Smooth muscle cell of the brain vasculature (primary cell): ENCODE results near the gene IWS1.
"Not testable (repeated sequence)": the region's sequence is repeated elsewhere in the genome, so short reads cannot be mapped to it uniquely, and the experiment has no call there.

Experiments used
- DNase-seq: peaks from one replicate; pipeline ENCODE4 v3.0.0-alpha.2; 2012; ENCODE audit warnings: low read depth, low spot score

Gene IWS1

GRCh38 chr2:127526132-127527000 lies at the start of gene IWS1:
TSS of gene IWS1 (minus strand) at chr2:127526489. CDS start at chr2:127526208, 281 bp downstream.
- peak; percentile 96 for DNase-seq

GRCh38 chr2:127575941-127576432 lies 49.7 kb upstream of the IWS1 start:
- DNase-seq: no peak

DNA sequence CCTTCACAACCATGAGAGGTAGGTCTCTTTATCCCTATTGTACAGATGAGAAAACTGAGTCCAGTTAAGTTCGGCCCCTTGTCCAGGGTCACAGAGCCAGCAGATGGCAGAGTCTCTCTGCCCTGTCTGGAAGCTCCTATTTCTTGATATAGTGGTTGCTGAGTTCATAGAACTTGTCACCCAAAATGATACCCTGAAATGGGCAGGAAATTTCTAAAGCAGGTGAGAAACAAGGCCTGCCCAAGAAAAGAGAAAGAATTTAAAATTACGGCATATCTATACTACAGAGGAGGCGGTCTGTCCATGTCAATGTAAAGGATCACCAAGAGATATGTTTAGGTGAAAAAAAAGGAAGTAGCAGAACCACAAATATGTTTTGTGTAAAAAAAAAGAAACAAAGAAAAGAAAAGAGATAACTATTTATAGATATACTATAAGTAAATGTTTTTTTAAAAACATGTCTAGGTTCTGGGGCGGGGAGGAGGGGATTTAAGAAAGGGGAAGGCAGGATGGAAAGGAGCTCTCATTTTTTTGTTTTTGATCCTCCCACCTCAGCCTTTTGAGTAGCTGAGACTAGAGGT lies 49.0 kb upstream of the IWS1 start:
- no peak for DNase-seq

GRCh38 chr2:127574656-127575055 lies 48.4 kb upstream of the IWS1 start:
- DNase-seq: no peak

DNA sequence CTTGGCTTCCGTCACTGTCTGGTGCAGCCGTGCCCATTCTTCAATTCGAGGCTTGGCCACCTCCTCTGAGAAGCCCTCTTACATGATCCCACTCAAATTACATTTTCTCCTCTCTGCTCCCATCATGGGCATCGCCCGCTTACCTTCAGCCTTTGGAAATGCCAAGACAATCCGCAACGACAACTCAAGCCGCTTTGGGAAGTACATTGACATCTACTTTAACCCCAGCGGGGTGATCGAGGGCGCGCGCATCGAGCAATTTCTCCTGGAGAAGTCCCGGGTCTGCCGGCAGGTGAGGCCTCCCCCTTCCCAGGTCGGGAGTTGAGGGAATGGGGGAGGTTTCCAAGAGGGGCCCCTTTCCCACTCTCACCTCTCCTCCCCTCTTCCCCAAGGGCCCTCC lies 47.5 kb upstream of the IWS1 start:
- no peak for DNase-seq

DNA sequence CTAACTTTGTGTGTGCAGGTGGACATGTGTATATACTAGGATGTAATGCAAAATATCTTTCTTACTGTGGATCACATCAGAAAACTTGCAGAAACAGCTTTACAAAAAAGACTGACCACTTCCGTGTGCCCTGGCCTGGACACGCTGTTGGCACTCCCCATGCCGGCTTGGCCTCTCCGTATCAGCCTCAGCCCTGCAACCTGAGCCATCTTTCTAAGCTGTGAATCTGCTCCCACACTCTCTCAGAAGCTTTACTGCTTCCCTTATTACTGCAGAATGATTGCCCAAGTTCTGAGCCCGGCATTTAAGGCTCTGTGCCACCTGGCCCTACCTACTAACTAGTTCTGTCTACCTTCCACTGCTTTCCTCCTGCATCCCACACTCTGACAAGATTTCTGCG lies 47.0 kb upstream of the IWS1 start:
- DNase-seq: no peak

- DNase-seq: no peak
Observed at GRCh38 chr2:127572841-127573240, 46.6 kb upstream of the IWS1 start.

DNA sequence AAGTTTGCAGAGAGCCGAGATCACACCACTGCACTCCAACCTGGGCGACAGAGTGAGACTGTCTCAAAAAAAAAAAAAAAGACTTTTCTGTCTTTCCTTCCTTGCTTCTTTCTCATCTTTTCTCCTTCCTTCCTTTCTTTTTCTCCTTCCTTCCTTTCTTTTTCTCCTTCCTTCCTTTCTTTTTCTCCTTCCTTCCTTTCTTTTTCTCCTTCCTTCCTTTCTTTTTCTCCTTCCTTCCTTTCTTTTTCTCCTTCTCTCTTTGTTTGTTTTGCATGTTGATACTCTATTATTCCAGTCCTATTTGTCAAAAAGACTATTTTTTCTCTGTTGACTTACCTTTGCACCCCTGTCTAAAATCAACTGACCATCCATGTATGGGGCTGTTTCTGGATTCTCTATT lies 46.1 kb upstream of the IWS1 start:
- not testable (repeated sequence) for DNase-seq

DNA sequence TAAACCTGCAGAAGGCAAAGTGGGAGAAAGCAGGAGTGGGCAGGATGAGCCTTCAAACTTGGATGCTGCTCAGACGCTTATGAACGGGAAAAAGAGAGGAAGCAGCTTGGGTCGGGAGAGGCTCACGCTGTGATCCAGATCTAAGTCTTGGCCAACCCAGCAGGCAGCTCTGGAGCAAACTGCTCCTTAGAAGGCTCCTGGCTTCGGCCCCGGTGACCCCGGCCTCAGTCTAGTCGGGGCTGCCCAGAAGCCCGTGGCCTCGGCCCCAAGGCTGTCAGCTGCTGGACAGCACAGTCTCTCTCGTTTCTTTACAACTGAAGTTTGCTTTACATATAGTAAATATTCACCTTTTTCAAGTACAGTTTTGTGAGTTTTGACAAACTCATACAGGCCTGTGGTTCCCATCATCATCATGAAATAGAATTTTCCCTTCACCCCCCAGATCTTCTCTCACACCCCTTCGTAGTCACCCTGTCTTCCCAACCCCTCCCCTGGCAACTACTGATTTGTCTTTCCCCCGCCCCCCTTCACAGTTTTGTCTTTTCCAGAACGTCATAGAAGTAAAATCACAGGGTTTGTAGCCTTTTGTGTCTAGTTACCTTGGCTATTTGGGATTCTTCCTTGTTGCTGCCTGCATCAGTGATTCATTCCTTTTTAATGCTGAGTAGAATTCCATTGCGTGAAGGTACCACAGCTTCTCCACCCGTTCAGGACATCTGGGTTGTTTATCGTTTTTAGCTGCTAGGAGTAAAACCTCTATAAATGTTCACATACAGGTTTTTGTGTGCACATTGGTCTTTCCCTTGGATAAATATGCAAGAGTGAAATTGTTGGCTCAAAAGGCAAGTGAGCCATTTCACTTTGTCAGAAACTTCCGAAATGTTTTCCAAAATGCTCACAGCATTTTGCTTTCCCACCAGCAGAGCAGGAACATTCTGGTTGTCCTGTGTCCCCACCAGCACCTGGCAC lies 44.3 kb upstream of the IWS1 start:
- no peak for DNase-seq

DNA sequence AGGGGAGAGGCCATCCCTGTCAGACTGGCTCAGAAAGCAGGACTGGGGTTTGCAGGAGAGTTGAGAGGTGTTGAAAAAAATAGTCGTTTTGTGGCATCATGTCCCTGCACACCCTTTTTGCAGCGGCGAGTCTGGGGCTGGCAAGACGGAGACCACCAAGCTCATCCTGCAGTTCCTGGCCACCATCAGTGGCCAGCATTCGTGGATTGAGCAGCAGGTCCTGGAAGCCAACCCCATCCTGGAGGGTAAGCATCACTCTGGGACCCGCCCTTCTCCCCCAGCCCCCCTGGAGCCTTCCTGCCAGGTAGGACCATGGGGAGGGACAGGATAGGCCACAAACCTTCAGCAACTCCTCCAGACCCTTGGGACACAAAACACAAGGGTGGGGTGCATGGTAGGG lies 43.4 kb upstream of the IWS1 start:
- DNase-seq: no peak

DNA sequence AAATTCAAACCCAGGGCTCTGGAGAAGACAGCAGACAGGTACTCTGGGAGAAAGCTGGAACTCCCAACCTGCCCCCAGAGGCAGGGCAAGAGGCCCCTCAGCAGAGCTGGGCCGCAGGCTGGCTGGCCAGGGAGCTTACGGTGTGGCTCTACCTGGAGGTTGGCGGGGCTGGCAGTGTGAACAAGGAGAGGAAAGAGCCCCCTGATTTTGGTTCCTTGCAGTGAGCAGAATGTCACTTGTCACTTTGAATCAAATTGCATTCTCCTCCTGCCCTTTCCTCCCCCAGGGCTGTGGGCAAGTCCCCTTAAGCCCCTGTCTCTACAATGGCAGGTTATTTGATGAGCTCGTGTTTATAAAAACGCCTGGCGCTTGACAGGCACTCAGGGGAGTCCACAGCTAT lies 41.8 kb upstream of the IWS1 start:
- no peak for DNase-seq

DNA sequence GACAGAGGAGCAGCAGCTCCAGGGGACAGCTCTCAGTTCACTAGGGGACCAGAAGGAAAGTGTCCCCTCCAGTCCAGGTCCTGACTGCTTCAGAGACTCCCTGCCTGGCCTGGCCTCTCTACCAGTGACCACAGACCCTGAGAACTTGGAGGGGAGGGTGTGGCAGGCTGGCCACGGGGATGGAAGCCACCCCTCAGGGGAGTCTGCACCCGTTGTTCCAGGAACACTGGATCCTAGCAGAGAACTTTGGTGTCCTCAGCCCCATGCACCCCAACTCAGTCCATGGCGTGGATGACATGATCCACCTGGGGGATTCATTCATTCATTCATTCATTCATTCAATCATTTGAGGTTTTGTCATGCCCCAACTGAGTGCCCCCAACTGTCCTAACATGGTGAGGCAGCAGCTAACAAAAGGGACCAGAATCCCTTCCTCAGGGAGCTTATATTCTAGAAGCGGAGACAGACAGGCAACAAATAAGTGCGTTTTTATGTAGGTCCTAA lies 41.1 kb upstream of the IWS1 start:
- DNase-seq: no peak

DNA sequence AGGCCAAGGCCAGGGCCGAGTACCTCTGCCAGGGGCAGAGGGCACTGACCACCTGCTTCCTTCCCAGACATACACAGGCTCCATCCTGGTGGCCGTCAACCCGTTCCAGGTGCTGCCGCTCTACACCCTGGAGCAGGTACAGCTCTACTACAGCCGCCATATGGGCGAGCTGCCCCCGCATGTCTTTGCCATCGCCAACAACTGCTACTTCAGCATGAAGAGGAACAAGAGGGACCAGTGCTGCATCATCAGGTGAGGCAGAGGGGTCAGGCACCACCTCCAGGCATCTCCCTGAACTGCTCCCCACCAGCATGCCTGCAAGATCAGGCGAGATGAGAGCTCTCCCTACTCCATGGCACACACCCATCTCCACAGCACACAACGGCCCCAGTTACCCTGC lies 40.3 kb upstream of the IWS1 start:
- DNase-seq: no peak

DNA sequence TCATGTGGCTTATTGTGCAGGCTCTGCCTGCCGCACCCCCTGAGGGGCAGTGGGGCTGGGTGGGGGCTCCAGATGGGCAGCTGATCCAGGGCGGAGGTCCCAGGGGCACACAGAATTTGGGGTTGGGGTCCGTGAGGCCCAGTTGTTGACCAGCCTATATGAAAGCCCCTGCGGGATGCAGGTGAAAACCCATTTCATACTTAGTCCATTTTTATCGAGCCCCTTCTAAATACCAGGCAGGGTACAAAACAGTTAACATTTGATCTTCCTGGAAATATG lies 39.8 kb upstream of the IWS1 start:
- DNase-seq: no peak

DNA sequence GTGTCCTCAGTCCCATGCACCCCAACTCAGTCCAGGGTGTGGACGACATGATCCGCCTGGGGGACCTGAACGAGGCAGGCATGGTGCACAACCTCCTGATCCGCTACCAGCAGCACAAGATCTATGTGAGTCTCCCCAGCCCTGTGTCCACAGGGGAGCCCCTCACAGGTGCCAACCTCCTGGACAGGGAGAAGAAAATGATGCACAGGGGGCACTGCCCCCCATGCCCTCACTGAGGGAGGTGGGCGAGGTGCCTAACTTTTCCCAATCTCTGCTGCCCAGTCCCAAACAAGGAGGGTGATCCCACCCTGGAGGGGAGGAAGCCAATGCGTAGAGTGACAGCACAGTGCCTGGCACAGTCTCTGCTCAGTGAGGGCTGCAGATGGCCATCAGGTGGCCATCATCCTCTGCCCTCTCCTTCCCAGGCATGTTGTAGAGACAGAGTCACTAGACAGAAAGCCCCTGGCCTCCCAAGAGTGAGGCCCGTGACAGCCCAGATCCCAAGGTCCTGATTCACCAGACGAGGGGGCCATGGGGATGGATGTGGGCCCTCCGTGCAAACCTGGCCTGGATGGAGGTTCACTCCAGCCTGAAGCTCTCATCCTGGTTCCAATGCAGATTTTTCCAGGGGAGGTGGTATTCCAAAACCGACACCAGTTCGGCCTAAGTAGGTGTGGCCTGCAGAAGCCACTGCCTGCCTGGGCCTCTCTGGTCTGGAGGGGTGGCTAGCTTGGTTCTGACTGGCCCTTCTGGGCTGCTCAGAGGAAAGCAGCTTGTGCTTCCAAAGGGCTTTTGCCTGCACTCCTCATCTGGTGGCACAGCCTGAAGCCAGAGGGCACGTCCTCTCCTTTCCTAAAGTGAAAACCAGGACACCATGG lies 39.2 kb upstream of the IWS1 start:
- DNase-seq: no peak

- DNase-seq: no peak
Observed at GRCh38 chr2:127564429-127565260, 38.4 kb upstream of the IWS1 start.

DNA sequence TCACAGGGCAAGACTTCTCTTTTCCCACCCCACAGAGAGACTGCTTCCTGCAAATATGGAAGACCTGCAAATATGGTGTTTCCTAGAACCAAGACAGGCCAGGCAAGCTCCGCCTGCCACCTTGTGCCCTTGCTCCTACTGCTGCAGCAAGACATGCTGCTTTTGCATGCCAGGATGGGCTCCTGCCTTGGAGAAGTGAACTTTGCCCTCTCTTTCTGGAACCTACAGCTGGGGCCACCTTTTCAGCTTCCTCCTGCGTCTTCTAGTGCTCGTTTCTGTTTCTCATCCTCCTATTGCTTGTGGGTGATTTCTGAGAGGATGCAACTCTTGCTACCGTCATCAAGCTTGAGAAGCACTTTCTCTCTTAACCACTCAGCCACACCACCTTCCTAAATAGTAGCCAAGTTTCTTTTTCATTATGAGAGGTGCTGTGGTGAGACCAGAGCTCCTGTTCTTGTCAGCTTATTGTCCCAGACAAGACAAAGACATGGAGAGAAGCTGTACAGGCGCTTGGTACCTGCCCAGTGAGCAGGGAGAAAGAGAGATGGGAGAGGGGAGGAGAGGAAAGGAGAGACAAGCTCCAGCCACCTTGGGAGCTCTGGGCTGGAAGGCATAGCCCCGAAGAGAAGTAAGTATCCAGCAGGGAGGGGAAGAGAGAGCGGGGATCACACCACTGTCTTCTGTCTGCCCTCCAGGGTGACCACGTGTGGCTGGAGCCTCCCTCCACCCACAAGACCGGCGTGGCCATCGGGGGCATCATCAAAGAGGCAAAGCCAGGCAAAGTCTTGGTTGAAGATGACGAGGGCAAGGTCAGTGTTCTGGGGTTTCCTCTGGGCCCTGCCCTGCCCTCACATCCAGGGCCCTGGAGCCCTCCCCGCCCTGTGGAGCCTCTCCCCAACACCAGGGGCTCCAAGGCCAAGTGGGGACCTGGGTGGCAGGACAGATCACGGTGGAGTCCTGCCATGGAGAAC lies 37.5 kb upstream of the IWS1 start:
- no peak for DNase-seq

GRCh38 chr2:127562936-127563335 lies 36.6 kb upstream of the IWS1 start:
- DNase-seq: no peak

DNA sequence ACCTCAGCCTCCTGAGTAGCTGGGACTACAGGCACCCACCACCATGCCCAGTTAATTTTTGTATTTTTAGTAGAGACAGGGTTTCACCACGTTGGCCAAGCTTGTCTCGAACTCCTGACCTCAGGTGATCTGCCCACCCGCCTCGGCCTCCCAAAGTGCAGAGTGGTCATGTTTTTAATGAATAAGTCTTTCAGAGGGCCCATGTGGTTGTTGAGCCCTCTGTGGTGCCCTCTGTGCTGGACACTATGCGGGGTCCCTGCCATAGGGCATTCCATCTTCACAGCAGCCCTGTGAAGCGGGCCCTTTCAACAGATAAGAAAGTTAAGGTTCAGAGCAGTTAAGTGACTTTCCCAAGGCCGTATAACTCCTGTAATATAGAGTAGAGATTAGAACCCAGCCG lies 35.1 kb upstream of the IWS1 start:
- no peak for DNase-seq
